GM19372 (cell line): ENCODE data around the gene ADCYAP1.

ENCODE experiments used
- ATAC-seq: cut with Tn5 transposase; IDR thresholded peaks from one replicate; pipeline ENCODE4 v1.9.1; 2021; ENCODE audit warnings: mild to moderate bottlenecking, low read depth, moderate library complexity; ENCODE audit not compliant: unreplicated experiment

The ADCYAP1 gene

GRCh38 chr18:908758-909724, 4.4 kb downstream of the ADCYAP1 start:
- ATAC-seq = no peak

- ATAC-seq = no peak
These were observed 5.6 kb downstream of the ADCYAP1 start for GRCh38 chr18:910247-910646.

GRCh38 chr18:911025-911424, 6.4 kb downstream of the ADCYAP1 start:
- ATAC-seq = no peak

- ATAC-seq = no peak
These were observed 6.8 kb downstream of the ADCYAP1 start for GRCh38 chr18:911486-911885.

GRCh38 chr18:916562-916961, 11.9 kb downstream of the ADCYAP1 start:
- ATAC-seq = no peak

- no peak for ATAC-seq
These were observed 14.4 kb downstream of the ADCYAP1 start for GRCh38 chr18:919078-919477.

- no peak for ATAC-seq
These were observed 18.6 kb downstream of the ADCYAP1 start for GRCh38 chr18:923144-923866.

- no peak for ATAC-seq
These were observed 20.3 kb downstream of the ADCYAP1 start for GRCh38 chr18:924987-925386.

GRCh38 chr18:926946-927345, 22.3 kb downstream of the ADCYAP1 start:
- ATAC-seq = no peak

GRCh38 chr18:933082-933481, 28.4 kb downstream of the ADCYAP1 start:
- ATAC-seq = no peak

- ATAC-seq = no peak
These were observed 30.0 kb downstream of the ADCYAP1 start for GRCh38 chr18:934518-935133.

GRCh38 chr18:936941-937340, 32.3 kb downstream of the ADCYAP1 start:
- no peak for ATAC-seq

- ATAC-seq = no peak
These were observed 34.5 kb downstream of the ADCYAP1 start for GRCh38 chr18:939166-939565.

GRCh38 chr18:939958-940357, 35.3 kb downstream of the ADCYAP1 start:
- ATAC-seq = no peak

GRCh38 chr18:941331-941730, 36.7 kb downstream of the ADCYAP1 start:
- no peak for ATAC-seq

GRCh38 chr18:944440-944839, 39.8 kb downstream of the ADCYAP1 start:
- ATAC-seq = no peak

- no peak for ATAC-seq
These were observed 45.3 kb downstream of the ADCYAP1 start for GRCh38 chr18:949724-950631.

GRCh38 chr18:950882-951495, 46.3 kb downstream of the ADCYAP1 start:
- no peak for ATAC-seq

GRCh38 chr18:955384-956066, 50.9 kb downstream of the ADCYAP1 start:
- no peak for ATAC-seq
